Stimulated activated CD8-positive, alpha-beta memory T cell treated with anti-CD3 and anti-CD28 coated beads, Interleukin-4, amount 100 ng/mL, for 24 hours (primary cell): ENCODE results near the gene ZNFX1.
"Not testable (repeated sequence)": the region's sequence is repeated elsewhere in the genome, so short reads cannot be mapped to it uniquely, and the experiment has no call there.

Source experiments
- DNase-seq: peaks from one replicate; pipeline ENCODE4 v3.0.0-alpha.2; 2020; ENCODE audit warnings: low read depth

The ZNFX1 gene

DNA sequence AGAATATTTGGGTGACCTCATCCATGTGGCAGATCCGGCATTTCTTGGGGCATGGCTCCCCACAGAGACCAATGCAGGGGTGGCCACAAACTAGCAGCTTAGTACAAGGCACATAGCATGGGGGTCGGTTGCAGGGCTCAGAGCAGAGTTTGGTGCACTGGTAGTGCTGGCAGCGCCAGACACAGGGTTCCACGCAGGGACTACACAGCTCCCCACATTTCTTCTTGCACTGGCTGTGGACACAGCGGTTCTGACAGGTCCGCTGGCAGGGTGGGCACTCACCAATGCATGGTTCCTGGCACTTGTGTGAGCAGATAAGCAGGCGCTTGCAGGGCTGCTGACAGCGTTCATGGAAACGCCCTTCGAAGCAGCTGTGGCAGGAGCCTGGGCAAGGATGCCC is 29.6 kb downstream of the ZNFX1 start:
- DNase-seq = no peak

DNA sequence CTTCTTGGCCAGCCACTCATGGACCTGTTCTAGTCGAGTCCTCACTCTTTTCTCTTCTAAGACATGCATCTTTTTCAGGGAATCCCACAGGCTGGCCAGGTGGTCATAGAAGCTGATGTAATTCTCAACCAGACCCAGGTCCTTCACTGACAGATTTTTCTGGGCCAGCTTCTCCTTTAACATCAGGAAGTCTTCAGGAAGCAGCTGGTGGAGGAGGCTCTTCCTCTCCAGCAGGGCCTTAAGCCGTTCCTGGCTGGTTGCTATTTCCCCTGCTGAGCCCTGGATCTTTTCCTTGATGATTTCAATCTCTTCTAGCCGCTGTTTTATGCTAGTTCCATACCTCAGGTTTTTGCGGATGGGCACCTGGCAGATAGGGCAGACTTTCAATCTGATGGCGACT is 30.1 kb downstream of the ZNFX1 start:
- no peak for DNase-seq

DNA sequence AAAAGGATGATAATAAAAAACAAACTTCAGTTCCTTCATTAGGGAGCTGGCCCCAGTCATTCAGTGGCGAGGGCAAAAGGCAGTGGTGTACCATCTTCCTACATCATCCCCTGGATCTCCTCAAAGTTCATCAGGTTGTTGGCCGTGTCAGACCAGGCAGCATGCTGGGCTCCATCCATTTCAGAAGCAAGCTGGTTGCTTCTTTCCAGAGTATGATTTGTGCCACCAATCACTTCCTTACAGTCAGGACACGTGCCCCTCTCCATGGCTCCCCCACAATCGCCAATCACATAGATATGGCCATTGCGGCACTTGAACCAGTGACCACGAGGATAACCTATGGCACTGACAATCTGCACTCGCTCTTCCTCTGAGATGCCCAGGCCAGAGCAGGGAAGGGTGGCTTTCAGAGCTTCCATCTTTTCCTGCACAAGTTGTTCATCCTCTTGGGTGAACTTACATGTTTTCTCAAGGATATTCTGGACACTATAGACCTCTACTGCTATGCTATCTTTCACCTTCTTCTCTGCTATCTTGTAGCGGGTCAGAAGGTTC is 30.6 kb downstream of the ZNFX1 start:
- no peak for DNase-seq

DNA sequence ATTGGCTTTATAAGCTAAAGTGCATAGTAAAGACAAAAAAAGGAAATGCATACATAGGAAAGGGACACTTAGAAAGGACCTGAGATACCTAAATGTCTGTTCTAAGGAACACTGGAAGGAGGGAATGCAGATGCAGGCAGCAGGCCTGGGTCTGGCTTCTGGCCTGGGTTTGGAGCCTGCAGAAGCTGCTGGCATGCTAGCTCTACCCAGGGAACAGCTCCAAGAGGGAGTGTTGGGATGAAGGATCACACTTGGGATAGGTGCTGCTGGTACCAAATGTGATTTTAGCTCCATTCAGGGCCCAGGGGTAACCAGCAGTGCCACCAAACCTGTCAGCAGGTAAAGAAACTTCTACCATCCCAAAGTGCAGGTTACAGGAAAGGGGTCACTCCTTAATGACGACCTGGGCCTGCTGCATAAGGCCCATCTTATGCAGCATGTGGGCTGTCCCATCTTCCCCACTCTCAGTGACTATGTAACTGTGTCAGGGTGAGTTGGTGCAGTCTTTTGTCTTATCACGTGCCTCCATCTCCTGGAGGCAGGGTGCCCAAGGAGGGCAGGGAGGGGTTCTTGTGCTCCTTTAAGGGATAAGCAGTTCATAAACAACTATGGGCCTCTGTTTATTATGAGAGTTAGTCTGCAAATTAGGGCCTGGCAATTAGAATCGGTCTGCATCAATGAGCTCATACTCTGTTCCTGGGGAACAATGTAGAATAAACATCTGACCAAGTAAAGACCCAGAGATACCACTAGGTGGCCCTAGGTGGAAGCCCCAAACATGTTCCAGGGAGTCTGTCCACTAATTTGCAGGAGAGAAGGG is 31.7 kb downstream of the ZNFX1 start:
- DNase-seq = no peak

DNA sequence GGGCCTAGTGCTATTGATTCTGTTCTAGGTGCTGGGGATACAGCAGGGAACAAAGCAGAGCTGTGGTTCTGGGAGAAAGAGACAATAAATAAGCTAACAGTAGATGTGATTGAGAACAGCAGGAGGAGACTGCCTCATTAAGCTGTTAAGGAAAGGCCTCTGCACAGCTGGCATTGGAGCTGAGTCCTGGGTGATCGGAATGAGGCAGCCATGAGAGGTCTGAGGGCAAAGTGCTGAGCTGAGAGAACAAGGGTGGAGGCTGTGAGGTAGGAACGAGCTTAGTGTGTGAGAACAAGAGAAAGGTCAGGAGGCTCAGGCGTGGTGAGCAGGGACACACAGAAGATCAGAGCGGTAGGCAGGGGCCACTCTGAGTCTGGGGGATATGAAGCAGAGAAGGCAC is 40.3 kb downstream of the ZNFX1 start:
- no peak for DNase-seq

DNA sequence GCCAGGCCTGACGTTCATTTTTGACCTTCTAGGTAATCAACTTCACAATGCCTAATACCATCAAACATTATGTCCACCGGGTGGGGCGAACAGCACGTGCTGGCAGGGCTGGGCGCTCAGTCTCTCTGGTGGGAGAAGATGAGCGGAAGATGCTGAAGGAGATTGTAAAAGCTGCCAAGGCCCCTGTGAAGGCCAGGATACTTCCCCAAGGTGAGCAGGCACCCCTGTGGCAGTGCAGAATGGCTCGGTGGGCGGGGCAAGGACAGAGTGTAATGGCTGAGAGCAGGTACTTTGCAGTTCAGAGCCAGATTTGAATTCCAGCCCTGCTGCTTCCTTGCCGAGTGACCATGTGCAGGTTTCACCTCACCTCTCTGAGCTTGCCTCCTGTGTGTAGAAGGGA is 41.6 kb downstream of the ZNFX1 start:
- DNase-seq = no peak

DNA sequence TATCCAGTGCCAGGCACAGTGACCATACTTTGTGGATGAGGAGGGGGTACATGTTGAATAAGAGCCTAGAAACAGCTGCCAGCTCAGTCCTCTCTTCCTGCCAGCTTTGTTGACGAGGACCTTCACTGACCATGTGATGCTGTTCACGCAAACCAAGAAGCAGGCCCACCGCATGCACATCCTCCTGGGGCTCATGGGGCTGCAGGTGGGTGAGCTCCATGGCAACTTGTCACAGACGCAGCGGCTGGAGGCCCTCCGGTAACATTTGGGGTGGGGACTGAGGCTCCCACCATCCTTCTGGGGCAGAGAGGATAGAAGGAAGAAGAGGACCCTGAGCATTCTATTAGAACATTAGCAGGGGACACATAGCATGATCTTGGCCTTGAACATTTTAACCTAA is 43.0 kb downstream of the ZNFX1 start:
- no peak for DNase-seq

DNA sequence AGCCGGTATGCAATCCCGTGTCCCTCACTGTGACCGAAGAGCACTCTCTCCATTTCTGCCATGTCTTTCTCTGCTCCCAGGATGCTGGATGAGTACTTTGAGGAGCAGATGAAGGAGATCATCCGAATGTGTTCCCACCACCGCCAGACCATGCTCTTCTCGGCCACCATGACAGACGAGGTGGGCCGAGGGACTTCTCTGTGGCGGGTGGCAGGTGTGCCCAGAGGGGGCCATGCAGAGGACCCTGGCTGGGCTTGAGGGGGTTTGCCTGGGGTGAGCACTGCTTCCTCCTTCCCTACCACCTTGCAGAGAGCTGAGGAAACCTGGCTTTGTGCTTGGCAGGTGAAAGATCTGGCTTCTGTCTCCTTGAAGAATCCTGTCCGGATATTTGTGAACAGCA is 44.6 kb downstream of the ZNFX1 start:
- DNase-seq = no peak

DNA sequence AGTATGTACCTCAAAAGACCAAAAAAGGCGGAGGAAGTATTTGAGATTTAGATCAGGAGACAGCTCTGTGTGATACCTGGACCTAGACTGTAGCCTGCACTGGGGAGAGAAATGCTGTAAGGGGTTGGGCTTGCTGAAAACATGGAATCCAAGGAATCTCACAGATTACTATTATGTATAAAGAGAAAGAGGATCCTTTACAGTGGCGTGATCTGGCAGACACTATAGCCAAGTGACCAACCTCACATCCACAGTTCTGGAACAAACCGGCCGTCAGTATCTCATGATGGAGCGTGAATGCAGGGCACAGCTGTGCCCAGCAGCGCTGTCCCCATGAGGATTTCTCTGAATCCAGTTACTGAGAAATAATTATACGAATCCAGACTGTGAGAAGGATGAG is 46.4 kb downstream of the ZNFX1 start:
- DNase-seq = no peak

DNA sequence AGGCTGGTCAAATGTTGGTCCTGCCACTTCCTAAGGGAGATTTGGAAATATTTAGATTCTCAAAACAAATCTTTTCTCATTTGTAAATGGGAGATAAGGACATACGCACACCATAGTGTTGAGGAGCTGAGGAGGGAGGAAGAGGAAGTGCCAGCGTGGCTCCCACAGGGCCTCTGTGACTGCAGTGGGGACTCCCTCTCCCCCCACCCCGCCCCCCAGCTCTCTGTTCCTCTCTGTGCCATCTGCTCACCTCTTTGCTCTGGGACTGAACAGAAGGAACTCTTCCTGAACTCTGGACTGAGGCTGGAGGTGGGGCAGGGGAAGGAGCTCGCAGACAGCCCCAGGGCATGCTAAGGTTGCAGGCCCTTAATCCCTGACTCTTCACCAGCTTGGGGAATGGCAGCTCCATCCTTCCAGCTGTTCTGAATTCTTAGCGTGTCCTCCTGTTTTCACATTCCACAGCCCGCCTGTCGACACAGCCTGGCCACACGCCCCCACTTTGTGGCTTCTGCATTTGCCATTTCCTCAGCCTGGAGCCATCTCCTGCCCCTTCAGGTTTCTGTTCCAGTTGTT is 47.2 kb downstream of the ZNFX1 start:
- no peak for DNase-seq

DNA sequence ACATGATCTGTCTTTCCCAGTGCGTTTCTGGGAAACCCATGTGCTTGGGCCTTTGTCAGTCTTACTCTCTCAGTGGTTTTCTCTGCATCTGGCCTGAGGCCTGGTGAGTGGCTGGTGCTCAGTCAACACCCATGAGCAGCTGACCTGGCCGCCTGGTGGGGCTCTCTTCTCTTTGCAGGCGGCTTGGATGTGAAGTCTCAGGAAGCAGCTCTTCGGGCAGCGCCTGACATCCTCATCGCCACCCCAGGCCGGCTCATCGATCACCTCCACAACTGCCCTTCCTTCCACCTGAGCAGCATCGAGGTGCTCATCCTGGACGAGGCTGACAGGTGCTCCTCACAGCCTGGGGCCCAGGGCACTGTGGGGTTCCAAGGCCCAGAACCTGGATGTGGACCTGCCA is 47.8 kb downstream of the ZNFX1 start:
- no peak for DNase-seq

DNA sequence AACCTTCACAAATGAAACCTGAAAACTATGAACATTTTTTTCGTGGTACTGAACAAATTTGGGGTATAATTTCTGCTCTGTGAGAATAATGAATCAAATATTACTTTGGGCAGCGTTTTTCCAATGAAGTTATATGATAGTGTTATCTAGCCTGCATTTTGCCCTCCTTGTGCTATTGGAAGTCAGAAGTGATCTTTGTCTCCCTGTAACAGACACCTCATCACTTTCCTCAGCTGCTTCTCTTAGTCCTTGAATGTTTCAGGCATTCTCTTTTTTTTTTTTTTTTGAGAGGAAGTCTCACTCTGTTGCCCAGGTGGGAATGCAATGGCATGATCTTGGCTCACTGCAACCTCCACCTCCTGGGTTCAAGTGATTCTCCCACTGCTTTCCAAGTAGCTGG is 48.5 kb downstream of the ZNFX1 start:
- DNase-seq = no peak

DNA sequence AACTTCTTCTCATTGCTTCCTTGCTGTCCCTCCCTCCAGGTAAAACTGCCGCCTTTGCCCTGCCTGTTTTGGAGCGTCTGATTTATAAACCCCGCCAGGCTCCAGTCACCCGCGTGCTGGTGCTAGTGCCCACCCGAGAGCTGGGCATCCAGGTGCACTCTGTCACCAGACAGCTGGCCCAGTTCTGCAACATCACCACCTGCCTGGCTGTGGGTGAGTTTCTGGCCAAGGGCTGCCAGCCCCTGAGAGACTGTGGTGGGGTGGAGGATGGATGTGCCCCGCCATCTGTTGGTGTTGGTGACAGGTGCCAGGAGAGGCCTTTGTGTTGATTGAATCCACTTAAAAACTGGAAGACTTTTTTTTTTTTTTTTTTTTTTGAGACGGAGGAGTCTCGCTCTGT is 49.2 kb downstream of the ZNFX1 start:
- DNase-seq = no peak

DNA sequence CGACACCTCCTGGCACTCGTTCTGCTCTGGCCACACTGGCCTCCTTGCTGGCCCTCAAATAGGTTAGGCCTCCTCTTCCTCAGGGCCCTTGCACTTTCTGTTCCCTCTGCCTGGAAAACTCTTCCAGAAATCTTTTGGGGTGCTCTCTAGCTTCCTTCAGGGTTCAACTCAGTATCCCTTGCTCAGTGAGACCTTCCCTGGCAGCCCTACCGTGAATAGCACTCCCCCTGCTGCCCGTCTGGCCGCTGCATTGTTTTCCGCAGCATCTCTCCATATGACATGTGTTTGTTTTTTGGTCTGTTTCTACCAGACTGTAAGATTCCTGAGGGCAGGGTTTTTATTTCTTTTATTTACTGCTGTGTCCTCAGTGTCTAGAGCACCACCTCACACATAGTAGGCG is 52.0 kb downstream of the ZNFX1 start:
- no peak for DNase-seq

DNA sequence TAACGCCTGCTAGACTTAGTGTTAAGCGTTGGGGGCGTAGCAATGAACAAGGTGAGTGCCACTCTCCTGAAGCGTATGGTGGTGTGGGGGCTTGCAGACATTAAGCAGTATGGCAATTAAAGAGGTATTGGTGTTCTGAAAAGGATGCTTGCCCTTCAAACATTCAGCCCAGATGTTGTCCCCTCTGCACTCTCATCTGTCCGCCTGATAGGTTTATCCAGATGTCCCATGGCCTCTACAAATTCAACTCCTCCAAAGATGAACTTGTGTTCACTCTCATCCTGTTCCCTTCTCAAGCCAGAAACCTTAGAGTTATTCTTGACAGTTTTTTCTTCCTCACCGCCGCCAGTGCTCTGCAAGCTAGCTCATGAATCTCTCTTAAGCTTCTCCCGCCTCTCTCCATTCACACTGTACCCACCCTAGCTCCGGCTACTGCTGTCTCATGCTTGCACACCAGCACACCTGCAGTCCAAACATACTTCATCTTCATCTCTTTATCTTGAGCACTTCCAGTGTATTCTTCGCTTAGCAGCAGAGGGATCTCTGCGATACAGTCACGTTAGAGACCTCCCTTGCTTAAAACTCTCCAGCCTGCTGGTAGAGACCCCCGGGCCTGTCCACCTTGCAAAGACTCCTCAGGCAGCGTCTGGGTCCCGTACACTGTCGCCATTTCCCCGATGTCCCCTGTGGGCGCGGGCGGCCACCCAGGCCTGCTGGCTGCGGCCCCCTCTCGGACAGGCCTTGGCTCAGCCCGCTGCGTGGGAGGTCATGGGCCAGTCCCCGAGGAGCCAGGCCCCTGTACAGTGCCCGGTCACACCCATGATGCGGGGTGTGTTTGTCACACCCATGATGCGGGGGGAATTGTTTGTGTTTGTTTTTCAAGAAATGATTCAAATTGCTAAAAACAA is 57.7 kb downstream of the ZNFX1 start:
- no peak for DNase-seq

DNA sequence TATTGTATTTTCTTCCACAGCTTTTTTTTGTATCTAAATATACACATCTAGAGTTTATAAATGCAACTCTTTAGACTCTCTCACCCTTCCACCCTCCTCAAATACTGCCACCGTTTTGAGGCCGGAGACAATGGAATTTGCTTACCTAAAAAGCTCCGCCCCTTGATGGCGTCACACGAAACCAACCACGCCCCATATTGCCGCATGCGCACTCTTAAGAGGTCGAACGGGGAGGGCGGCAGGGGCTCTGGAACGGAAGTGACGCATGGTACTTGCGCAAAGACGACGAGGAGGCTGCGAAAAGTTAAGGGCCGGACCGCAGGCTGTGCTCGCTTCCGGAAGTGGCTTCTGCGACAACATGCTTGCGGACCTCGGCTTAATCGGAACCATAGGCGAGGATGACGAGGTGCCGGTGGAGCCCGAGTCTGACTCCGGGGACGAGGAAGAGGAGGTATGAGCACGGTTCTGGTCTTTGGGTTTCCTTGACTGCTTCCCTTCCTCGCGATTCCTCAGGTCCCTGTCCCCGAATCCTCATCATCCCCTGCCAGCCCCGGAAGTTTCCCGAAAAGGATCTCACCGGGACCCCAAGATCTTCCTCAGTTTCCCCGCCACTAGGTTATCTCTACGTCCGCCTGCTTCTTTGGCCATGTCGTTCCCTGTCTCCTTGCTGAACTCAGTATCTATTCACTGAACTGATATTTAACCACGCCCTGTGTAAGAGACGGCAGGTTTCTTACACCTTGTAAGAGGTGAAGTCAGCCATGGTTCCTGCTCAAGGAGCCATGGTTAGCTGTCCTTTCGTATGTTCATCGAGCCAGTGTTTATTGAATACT is 58.5 kb downstream of the ZNFX1 start, which contains the start of gene DDX27:
Gene DDX27 (plus strand): TSS at position 326 of the 833 bp plus-strand sequence. CDS start 33 bp downstream, at position 359.
- peak; percentile 92 for DNase-seq

DNA sequence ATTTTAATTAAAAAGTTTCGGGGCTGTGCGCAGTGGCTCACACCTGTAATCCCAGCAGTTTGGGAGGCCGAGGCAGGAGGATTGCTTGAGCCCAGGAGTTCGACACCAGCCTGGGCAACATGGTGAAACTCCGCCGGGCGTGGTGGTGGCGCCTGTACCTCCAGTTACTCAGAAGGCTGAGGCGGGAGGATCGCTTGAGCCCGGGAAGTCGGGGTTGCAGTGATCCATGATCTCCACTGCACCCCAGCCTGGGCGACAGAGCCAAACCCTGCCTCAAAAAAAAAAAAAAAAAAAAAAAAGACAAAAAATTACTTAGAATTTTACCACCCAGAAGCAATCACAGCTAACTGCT is 59.1 kb downstream of the ZNFX1 start:
- DNase-seq = not testable (repeated sequence)

DNA sequence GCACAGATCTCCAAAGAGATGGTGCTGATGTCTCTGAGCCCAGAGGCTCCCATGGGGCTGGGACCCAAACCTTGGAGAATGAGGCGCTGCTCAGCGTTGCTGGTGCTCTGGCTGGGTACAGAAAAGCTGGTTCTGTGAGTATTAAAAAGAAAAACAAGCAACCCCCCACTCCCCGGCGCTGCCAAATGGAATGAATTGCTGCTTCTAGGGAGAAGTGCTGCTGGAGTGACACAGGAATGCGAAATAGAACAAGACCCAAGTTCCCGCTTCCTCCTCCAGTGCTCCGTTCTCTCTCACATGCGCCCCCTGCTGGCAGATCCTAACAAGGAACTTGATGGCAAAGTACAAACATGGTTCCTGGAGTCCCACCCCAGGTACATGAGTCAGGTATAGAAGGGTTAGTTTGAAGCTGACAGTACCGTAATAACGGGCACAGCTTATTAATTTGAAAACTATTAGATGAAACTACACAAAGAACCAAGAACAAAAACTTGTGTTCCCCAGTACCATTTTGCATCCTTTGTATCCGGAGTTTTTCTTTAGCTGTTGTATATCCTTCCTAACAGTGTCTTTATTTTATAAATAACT is 60.8 kb downstream of the ZNFX1 start:
- DNase-seq = peak; percentile 89

DNA sequence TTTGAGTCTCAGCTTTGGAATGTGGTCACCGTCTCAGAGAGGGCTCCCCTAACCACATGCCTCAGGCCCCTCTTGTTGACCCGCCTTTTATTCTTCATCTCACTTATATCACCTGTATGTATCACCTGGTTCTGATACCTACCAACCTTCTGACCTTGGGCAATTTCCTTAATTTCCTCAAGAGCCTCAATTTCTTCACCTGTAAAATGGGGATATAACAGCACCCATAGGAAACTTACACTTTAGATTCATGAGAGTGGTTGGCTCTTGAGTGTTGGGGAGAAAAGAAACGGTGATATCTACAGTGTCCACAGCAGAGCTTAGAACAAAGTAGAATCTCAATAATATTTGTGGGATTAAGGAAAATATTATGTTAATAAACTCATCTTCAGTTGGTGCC is 62.6 kb downstream of the ZNFX1 start:
- DNase-seq = no peak

DNA sequence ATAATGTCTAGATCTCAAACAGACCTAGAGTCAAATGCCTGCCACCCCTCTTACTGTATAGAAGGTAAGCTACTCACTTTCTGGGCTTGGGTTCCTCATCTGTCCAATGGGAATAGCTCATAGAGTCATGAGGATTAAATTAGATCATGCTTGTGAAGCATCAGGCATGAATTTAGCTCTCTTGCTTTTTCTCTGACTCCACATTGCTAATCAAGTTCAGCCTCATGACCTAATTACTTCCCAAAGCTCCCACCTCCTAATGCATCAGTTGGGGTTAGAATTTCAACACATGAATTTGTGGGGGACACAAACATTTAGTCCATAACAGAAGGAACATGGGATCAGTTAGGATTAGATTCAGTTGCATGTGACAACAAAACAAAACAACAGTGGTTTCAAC is 63.3 kb downstream of the ZNFX1 start:
- DNase-seq = no peak

DNA sequence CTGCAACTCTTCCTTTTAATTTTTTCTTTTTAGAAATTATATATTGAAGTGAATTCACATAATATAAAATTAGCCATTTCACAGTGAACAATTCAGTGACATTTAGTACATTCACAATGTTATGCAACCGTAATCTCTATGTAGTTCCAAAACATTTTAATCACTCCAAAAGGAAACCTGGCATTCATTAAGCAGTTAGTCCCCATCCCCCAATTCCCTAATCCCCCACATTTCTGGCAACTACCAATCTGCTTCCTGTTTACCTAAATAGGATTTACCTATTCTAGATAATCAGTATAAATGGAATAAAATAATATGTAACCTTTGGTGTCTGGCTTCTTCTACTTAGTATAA is 67.1 kb downstream of the ZNFX1 start:
- DNase-seq = no peak
